H1 (cell line): ENCODE data around the gene UGGT2. TPM values are rescaled to one million over a fixed set of nuclear protein-coding genes. Genes with fewer than 3 reads are reported as not detected.

ENCODE experiments used
- CHD7 ChIP-seq: fragments of 300-600 bp; sonication (generic); IDR thresholded peaks from 2 replicates; pipeline ENCODE4 v1.7.1; 2012; ENCODE audit warnings: low read length, moderate library complexity, mild to moderate bottlenecking, inconsistent platforms; ENCODE audit not compliant: insufficient replicate concordance
- polyA plus RNA-seq, 7 experiments: library from polyadenylated mRNA; depleted of rRNA in 3 of 7; stranded (reverse) in 5 of 7; unstranded in 2 of 7; fragments of >200 nt in 5 of 7; fragments of 200-250 nt in 2 of 7; gene quantifications; 1 replicate in 5 of 7; 2 replicates in 1 of 7; 4 replicates in 1 of 7; pipeline versions ENCODE4 v1.2.1 to v1.2.3, GENCODE V29; 2011 to 2013; ENCODE audit warnings: missing spikeins in 2 of 7, mixed read lengths in 2 of 7
- total RNA-seq: library from RNA; stranded (reverse); fragmentation: NEBNext Ultra II Directional; extraction: Animal tissue kit (Norgen Biotek cat#: 25700); gene quantifications from 2 replicates; pipeline ENCODE4 v1.2.1, GENCODE V29; 2021

The UGGT2 gene
- total and polyA plus RNA-seq, 2 of the 8 experiments (the other 6 are each of a cell fraction or from before 2014, with no cell fraction given), result 5.9 to 25.1 TPM

- TF ChIP-seq CHD7, result no peak
Measured at GRCh38 chr13:96032717-96033116, 20.5 kb downstream of the UGGT2 start (continued).
